Activated CD8-positive, alpha-beta memory T cell treated with anti-CD3 and anti-CD28 coated beads, Interleukin-2, amount 50 U/mL, for 4 hours (primary cell): ENCODE measurements around the gene COL5A2.

ENCODE experiments used
- DNase-seq: peaks from one replicate; pipeline ENCODE4 v3.0.0-alpha.2; 2020

Gene COL5A2

DNA sequence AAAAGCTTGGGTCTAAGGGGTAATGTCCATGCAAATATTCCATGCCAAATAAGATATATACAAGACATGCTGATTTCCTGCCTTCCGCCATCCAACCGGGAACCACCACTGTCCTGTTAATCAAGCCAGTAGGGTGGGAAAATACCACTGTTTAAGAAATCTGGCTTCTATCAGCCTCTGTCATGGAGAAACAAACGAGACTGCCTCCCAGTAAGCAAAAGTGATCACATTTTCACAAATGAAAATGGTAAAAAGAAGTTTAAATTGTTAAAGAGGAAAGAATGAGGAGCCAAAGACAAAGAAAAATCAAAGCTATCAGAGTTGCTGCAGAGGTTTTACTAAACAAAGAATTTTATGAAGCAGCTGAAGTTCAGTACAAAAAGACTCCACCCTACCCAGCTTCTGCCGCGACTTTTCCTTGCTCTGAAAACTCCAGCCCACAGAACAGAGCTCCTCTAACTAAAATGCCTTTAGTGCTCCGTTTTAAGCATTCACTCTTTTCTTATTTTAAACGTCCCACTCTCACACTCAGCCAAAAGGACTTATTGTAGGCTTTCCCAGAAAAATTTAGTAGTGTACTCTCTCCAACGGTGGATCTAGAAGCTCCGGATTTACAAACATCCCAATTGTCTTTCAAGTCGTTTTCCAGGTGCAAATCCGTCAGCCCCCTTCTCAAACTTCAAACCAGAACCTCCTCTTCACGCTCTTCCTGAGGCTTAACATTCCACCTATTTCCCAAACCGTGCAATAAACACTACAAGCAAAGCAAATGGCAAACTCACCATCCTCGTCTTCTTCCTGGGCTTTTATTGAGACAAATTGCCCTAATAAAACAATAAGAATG lies 613 bp downstream of the COL5A2 start:
- no peak for DNase-seq

DNA sequence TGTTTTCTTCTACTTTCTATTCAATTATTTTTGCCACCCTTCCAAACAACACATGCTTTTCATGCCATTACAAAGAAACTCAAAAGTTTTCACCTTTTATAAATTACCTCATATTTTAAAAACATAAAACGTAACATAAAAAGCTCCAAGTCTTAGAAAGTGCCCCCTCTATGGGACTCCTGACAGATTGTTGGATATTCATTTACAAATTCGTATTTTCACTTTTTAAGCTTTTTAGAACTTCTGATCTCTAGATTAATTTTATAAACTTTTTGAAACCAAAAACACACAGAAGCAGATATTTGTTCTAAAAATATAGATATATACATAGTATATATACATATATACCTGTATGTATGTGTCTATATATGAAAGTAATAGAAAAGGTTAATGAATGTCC lies 1.5 kb downstream of the COL5A2 start:
- no peak for DNase-seq

DNA sequence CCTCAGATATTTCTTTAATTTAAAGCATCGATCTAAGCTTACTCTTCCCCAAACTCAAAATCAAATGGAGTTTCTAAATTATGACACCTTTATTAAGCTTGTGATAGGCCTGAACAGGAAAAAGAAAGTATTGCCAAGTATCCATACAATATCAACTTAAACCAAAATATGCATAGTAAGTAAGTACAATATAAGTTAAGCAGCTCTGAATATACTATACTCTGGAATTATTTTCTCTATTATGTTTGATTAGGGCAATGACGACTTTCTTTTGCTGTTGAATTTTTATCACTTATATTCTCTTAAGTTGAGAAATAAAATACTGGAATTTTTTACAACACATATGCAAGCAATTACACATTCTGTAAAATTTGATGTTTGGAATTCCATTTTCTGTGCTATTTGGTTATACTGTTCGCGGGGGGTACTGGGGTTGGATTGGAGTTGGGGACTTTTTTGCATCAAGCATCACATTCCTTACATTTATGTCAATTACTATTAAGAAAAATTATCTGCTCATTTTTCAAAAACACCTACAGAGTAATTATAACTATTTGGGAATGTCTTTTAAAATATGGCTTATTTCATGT lies 2.2 kb downstream of the COL5A2 start:
- no peak for DNase-seq

DNA sequence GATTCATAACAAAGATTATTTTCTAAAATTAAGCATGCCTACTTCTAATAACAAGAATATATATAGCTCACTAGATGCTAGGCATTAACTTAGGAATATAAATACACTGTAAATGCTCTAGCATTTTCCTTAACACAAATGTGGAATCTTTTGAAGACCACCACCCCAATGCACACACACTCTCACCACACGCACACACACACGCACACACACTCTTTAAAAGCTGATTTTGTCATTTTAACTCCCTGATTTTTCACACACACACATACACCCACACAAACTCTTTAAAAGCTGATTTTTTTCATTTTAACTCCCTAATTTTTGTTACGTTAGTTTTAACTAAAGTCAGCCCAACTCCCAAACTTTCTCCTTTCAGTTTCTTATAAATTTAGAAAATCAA lies 3.0 kb downstream of the COL5A2 start:
- no peak for DNase-seq

DNA sequence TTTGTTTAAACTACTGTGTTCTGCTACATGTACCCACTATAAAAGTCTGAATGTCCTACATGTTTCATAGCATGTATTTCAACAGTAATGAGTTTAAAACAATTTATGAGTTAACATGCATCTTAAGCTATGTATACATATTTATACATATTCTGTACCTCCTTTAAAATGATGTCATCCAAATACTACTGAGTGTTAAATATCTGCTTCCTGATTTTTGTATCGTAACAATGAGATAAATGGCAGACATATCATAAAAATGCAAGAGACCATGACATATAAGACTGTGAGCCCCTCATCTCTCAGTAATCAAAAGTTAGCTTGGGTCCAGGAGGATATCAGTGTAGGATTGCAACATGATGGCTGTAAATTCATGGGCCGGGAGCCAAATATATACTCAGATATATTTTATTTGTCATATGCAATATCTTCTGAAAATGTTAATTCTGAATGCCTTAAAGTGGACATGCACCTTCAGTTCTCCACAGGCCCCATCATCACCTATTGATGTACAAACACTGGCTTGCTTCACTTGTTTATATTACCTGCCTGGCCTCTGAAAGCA lies 3.6 kb downstream of the COL5A2 start:
- no peak for DNase-seq

DNA sequence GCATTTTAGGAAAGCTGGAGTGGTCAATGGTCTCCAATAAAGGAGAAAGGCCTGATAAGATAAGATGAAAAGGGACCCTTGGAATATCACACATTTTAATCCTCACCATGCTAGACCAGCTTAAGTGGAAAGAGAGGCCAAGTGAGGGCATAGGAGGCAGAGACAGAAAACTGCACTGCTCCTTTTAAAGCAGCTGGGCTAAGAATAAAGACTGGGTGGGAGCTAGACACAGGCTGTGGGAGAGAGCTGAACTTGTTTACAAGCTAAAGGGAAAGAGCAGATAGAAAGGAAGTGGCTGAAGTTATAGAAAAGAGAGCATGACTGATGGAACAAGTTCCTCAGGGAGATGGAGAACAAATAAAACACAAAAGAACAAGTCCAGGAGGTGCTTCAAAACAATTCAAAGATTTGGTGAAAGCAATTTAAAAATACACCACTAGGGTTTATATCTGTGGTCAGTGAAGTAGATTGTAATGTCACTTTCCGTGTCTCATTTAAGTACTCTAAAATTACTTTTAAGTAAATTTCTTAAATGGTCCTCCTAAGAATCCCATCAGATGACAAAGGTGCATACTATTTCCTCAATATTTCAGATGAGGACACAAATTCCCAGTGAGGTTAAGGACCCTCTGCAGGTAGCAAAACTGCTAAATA lies 7.5 kb downstream of the COL5A2 start:
- no peak for DNase-seq

DNA sequence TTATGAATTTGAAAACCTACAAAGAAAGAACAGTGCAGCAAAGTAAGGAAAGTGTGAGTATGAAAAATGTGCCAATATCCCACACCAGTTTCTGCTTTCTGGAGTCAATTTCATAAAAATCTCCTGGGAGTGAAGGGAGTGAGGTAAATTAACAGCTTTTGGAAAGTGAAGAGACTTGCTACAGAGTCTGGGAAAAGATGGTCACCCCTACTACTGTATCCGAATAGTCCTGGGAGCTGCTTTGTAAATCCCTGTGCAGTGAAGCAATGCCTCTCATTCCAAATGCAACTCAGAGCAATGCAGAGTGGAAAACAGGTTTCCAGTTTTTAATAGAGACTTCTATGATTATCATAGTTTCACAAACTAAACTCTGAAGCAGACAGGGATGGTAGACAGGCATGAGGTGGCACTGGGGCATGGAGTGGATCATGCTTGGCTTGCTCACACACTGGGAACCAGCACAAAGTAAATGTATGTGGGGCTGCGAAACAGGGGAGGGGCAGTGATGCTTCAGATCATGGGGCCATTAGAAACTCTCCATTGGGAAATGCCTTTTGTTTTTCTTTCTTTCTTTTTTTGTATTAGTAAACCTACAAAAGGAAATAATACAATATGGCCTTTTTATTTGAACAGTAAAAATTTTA lies 10.6 kb downstream of the COL5A2 start:
- no peak for DNase-seq

DNA sequence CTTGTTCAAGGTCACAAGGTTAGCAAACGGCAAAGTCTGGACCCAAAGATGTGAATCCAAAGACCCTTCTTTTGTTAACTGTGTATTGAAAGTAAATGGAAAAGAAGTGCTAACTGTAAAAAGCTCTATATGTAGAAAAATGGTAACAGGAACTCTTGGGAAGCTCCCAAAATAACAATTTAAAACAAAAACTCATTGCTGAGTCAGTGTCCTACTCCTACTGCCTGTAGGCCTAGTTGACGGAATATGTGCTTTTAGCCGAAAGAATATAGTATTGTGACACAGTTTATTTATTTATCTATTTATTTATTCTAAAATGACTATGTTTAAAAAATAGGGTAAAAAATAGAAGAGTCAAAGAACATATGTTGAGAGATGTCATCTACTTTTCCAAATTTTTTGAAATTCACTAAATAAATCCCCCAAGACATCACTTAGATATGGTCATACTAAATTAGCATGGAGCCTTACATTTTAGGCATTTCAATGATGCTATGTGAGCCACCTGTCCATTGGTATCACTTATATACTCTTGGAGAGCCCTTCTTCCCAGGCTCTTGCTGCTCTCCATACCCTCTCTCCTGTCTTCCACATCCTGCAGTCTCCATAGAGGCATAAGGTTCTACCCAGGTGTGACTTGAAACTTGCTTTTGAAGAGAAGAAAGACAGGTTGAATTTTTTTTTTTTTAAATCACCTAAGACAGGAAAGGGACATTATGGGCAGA lies 13.7 kb downstream of the COL5A2 start:
- DNase-seq = no peak

DNA sequence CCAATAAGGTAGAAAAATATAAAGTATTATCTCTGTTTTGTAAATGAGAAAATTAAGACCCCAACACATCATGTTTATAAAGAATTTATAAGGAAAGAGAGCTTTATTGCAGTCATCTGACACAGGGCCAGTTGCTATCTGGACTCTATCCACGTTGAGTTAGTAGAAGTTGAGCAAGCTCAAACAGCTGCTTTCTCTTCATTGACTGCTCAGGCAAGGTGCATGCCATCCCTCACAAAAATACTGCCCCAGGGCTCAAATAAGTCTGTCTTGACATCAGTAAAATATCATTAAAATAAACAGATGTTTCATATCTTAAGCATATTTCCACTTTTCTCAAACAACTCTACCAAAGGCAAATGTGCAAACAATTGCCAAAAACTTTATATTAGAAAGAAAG lies 14.8 kb downstream of the COL5A2 start:
- no peak for DNase-seq

DNA sequence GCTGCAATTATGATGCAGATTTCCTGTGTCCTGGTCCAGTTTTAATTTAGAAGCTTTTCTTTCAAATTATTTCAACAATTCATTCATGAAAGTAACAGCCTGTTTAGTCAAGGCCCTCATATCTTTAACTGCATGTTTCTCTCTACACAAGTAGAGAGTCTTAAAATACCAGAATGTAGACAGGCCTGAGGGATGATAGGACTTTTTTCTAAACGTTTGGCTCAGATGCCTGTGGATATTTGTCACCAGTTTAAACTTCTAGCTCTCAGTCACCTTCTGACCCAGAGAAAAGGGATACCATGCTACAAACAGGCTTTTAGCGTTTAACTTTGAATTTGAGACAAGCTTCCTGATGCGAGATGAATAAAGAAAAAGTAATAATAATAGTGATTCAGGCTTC lies 15.7 kb downstream of the COL5A2 start:
- DNase-seq = no peak

DNA sequence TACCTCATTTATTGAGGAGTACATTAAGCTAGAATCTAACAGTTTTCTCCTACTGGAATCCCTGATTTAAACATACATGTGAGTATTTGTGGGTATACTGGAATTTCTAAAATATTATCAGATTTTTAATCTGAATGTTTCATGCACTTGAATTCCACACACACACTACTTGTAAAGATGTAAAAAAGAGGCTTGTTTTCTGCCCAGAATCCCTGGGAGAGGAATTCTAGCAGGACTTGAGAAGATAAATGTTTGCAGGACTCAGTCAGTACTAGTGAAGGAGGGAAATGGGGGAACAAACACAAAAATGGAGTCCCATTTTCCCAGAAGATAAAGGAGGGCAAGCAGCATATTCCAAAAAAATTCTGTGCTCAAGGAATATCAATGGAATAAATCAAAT lies 17.0 kb downstream of the COL5A2 start:
- no peak for DNase-seq

DNA sequence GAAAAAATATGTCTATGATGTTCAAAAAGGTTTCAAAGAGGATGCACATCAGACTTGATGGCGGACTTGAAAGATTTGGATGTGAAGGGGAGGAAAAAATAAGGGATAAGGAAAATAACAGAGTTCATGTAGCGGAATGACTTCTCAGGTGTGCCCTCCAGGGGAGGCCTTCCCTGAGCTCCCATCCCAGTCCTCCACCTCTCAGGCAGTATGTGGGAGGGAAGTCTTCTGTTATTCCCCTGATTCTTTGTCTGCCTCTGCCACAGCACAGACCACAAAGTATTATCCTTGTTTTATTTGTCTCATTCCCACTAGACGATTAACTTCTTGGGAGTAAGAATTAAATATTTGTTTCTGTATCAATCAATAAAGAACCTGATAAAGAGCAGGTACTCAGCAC lies 17.7 kb downstream of the COL5A2 start:
- DNase-seq = no peak

DNA sequence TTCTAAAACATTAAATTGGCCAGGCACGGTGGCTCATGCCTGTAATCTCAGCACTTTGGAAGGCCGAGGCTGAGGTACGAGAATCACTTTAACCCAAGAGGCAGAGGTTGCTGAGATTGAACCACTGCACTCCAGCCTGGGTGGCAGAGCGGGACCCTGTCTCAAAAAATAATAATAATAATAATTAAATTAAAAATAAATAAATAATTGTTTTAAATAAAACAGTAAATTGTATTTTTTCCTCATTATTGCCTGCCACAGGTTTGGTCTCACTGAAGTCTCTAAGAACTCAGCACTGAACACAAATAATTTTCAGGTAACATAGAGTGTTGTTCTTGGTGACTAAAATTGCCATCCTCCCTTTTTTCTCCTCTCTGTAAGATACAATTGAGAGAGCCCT lies 19.8 kb downstream of the COL5A2 start:
- no peak for DNase-seq

DNA sequence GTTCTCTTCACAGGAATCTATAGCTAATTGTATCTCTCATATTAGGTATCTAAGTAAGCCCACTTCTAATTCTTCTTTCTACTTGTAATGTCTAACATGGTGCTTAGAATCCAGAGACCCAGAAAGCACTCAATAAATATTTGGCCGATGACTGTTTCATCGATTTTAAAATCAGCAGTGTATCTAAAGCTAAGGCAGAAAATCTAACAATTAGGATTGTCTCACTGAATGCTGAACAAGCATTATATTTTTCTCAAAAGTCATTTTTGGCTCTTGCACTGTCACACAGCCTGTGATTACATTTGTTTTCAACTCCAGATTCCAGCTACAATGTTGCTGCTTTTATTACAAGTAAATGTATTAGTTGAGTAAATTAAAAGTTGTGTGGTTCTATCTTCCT lies 20.3 kb downstream of the COL5A2 start:
- DNase-seq = no peak

DNA sequence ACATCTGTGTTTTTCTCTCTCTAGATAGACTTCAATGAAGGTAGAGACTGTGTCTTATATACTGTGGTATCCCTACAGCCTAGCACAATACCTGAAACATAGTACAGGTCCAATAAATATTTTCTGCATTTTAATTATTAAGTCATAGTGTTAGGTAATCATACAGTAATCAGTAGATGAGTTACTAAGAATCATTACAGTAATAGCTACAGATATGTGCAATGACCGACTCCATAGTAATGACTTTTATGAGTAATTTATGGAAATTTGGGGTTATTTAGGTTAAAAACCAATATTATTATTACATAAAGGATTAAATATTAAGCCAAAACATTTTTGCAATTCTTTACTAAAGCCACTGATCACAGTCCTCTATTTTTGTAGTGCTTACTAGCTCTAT lies 21.6 kb downstream of the COL5A2 start:
- DNase-seq = no peak

DNA sequence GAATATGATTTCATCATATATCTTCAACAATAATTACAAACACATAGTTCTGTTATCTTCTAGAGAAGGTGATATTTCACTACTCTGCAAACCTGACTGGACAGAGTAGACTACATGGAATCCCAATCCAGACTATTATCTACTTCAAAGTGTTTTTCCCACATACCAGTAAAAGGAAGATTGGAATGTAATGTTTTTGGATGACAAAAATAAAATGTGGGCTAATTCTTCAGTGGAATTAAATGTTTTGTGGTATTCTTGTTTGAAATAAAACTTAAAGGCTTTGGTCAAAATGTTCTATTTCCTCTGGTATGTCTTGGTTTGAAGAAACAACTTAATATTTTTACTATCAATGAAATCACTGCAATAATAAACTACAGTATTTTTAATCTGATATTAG lies 22.1 kb downstream of the COL5A2 start:
- DNase-seq = no peak

DNA sequence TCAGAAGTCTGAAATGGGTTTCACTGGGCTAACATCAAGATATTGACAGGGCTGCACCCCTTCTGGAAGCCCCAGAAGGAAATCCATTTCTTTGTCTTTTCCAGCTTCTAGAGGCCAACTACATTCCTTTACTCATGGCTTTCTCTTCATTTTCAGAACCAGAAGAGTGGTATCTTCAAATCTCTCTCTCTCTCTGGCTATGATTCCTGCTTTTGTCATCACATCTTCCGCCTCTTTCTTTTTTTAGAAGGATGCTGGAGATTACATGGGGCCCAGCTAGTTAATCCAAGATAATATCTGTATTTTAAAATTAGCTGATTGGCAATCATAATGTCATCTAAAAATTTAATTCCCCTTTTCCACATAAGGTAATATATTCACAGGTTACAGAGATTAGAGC lies 23.8 kb downstream of the COL5A2 start:
- DNase-seq = no peak

DNA sequence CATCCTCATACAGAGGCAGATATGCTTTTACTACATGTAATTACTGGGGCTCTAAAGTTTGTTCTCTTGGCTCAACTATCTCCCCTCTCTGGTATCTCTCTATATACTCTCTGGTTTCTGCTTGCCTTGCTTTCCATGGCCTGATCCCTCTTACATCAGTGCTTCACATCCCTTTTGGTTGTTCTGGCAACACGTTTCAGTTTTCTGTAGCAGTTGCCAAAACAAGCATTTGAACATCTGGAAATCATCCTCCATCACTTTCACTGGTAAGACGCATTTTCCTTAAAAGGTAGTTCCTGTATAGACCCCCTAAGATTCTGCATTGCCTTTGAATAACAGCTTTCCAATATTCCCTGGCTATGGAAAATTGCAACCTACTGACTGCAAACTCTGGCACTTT lies 25.9 kb downstream of the COL5A2 start:
- DNase-seq = no peak

DNA sequence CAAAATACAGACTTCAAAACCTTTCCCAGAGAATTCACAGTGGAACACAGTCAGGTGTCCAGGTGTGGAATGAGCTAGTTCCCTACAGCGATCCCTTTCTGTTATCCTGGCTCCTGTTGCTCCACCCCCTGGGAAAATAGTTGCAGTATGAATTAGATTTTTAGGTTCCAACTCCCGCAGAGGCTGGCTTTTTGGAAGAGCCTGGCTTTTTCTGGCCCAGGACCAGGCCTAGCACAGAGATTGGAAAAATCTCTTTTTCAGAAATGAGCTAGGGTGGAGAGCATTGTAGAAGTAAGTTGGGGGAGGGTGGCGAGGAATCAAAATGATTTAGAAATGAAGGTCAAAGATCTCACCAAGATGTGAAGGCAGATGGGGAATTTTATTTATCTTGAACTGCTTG lies 27.1 kb downstream of the COL5A2 start:
- DNase-seq = no peak

DNA sequence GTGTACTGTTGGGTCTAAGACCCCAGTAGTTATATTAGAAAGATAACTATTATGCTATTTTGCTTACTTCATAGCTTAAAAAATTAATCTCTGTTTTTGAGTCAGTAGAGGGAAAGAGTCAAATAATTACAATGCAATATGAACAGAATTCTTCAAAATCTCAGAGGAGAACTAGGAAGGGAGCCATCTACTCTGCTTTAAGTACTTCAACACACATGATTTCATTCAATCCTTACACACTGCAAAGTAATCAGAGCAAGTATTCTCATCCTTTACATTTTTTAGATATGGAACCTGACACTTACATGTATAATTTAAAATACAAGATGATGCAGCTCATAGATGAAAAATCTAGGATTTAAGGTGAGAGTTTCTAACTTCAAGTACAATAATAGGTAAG lies 27.7 kb downstream of the COL5A2 start:
- DNase-seq = no peak

DNA sequence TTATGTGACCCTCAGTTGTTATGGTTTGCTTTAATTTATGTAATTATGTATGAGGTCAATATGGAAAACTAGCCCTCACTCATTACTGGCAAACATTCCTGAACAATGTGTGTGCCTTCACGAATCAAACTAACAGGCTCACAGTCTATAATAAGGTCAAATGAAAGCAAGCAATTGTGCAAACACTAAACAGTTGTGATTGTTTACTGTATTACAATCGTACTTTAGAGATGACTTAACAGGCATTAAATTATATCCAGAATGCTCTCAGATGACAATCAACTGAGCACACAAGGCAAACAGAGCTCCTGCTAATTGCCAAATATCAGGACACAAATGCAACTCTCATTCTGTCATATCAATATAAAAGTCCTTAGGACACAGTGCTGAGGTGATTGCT lies 29.5 kb downstream of the COL5A2 start:
- no peak for DNase-seq

DNA sequence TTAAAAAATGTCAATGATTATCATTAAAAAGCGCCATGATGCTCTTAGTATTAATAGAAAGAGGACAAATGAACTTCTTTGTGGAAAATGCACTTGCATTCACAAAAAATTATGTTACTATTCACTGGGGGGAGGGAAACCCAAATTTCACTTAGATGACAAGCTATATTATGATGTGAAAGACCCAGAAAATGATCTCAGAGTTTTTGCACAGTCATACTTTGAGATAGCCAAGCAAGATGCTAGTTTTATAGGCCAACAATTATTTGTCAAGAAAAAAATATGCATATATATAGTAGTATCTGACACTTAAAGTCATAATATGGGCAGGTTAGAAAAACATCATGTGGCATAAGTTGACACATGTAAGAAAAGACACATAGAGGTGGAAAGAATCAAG lies 31.6 kb downstream of the COL5A2 start:
- DNase-seq = no peak

DNA sequence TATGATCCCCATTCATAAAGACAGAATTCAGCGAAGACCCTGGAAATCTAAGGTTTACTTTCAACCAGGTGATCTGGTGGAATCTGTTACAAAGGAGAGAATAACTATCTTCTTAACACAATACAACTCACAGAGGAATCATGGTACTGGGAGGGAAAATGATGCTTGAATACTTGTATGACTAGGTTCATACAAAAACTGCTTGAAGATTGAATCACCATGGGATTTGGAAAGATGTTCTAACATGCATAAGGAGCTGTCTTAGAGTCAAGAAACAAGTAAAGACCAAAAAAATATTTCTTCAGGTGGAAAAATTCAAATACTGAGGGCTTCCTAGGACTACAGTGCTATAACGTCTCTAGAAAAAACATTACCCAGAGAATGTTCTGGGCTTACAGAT lies 32.2 kb downstream of the COL5A2 start:
- no peak for DNase-seq
